ENCODE measurements around the gene AGRN. TPM values are rescaled to one million over a fixed set of nuclear protein-coding genes. Genes with fewer than 3 reads are reported as not detected.
"Not testable (repeated sequence)": the region's sequence is repeated elsewhere in the genome, so short reads cannot be mapped to it uniquely, and the experiment has no call there.

The AGRN gene
- total RNA-seq, 1 donor from 2014 or later, result 1,083 TPM

GRCh38 chr1:1021010-1021919, 1.3 kb downstream of the AGRN start:
- DNase-seq (ENCODE audit: low read depth), result peak; percentile 39

GRCh38 chr1:1021920-1022259, 2.0 kb downstream of the AGRN start:
- peak; percentile 51 for DNase-seq (ENCODE audit: low read depth)

- no peak for DNase-seq (ENCODE audit: low read depth)
Measured at GRCh38 chr1:1022302-1023009, 2.5 kb downstream of the AGRN start.

GRCh38 chr1:1023700-1024099, 3.8 kb downstream of the AGRN start:
- DNase-seq (ENCODE audit: low read depth), result no peak

- DNase-seq (ENCODE audit: low read depth), result no peak
Measured at GRCh38 chr1:1024149-1024770, 4.3 kb downstream of the AGRN start.

- peak; percentile 82 for DNase-seq (ENCODE audit: low read depth)
Measured at GRCh38 chr1:1024771-1025699, 5.1 kb downstream of the AGRN start.

GRCh38 chr1:1025730-1026129, 5.8 kb downstream of the AGRN start:
- DNase-seq (ENCODE audit: low read depth), result no peak

- DNase-seq (ENCODE audit: low read depth), result no peak
Measured at GRCh38 chr1:1026599-1027413, 6.9 kb downstream of the AGRN start.

- DNase-seq (ENCODE audit: low read depth), result no peak
Measured at GRCh38 chr1:1027791-1028190, 7.9 kb downstream of the AGRN start.

- not testable (repeated sequence) for DNase-seq (ENCODE audit: low read depth)
Measured at GRCh38 chr1:1030867-1031658, 11.1 kb downstream of the AGRN start.

- DNase-seq (ENCODE audit: low read depth), result no peak
Measured at GRCh38 chr1:1031659-1032235, 11.8 kb downstream of the AGRN start.

GRCh38 chr1:1032424-1032823, 12.5 kb downstream of the AGRN start:
- no peak for DNase-seq (ENCODE audit: low read depth)

- DNase-seq (ENCODE audit: low read depth), result peak; percentile 48
Measured at GRCh38 chr1:1033009-1033587, 13.2 kb downstream of the AGRN start.

GRCh38 chr1:1033731-1034438, 14.0 kb downstream of the AGRN start:
- DNase-seq (ENCODE audit: low read depth), result no peak

GRCh38 chr1:1034439-1034781, 14.5 kb downstream of the AGRN start:
- no peak for DNase-seq (ENCODE audit: low read depth)

GRCh38 chr1:1035291-1035943, 15.5 kb downstream of the AGRN start:
- no peak for DNase-seq (ENCODE audit: low read depth)

GRCh38 chr1:1037366-1038327, 17.7 kb downstream of the AGRN start:
- DNase-seq (ENCODE audit: low read depth), result no peak

Measured in renal cortical epithelial cell (primary cell).